Loucy (cell line): ENCODE results near the gene MT1A.

ENCODE experiments used
- H2AFZ ChIP-seq: fragments of 200-600 bp; sonication (generic); 2 replicates; pipeline ENCODE4 v1.6.0; 2016; ENCODE audit warnings: antibody characterized with exemption, mild to moderate bottlenecking, low read length, moderate library complexity
- H3F3A ChIP-seq: fragments of 200-600 bp; 2 replicates; pipeline ENCODE4 v1.6.0; 2016; ENCODE audit warnings: antibody characterized with exemption, low read depth, mild to moderate bottlenecking
- H3K27me3 ChIP-seq: fragments of 200-600 bp; sonication (generic); 2 replicates; pipeline ENCODE4 v1.6.1; 2014; ENCODE audit warnings: low read length, mild to moderate bottlenecking; ENCODE audit not compliant: insufficient read depth, poor library complexity, severe bottlenecking
- H3K36me3 ChIP-seq: fragments of 200-600 bp; sonication (generic); 2 replicates; pipeline ENCODE4 v1.6.1; 2016; ENCODE audit warnings: low read length; ENCODE audit not compliant: insufficient read depth
- H3K4me1 ChIP-seq: fragments of 200-600 bp; sonication (generic); 2 replicates; pipeline ENCODE4 v1.5.1; 2014; ENCODE audit warnings: low read length, mild to moderate bottlenecking; ENCODE audit not compliant: insufficient read depth, poor library complexity, severe bottlenecking
- H3K4me2 ChIP-seq: fragments of 200-600 bp; sonication (generic); 2 replicates; pipeline ENCODE4 v1.6.0; 2014; ENCODE audit warnings: antibody characterized with exemption, low read length, low read depth, mild to moderate bottlenecking; ENCODE audit not compliant: poor library complexity, severe bottlenecking
- H3K4me3 ChIP-seq: fragments of 200-600 bp; sonication (generic); 2 replicates; pipeline ENCODE4 v1.5.1; 2014; ENCODE audit warnings: low read length, mild to moderate bottlenecking, mixed read lengths; ENCODE audit not compliant: poor library complexity, severe bottlenecking
- H3K79me2 ChIP-seq: fragments of 200-600 bp; sonication (generic); 2 replicates; pipeline ENCODE4 v1.6.1; 2014; ENCODE audit warnings: low read length; ENCODE audit not compliant: insufficient read depth
- H3K9ac ChIP-seq: fragments of 200-600 bp; sonication (generic); 2 replicates; pipeline ENCODE4 v1.6.0; 2014; ENCODE audit warnings: mild to moderate bottlenecking, low read depth, low read length, moderate library complexity; ENCODE audit not compliant: poor library complexity, severe bottlenecking
- H3K9me2 ChIP-seq: fragments of 200-600 bp; sonication (generic); replicated peaks from 2 replicates; pipeline ENCODE4 v1.6.1; 2016; ENCODE audit warnings: low read depth, low read length, mixed read lengths
- H3K9me3 ChIP-seq: fragments of 200-600 bp; sonication (generic); 2 replicates; pipeline ENCODE4 v1.6.1; 2014; ENCODE audit warnings: mild to moderate bottlenecking, antibody characterized with exemption, low read length, low read depth; ENCODE audit not compliant: insufficient read depth
- H4K20me1 ChIP-seq: fragments of 200-600 bp; sonication (generic); 2 replicates; pipeline ENCODE4 v1.6.0; 2014; ENCODE audit warnings: antibody characterized with exemption, low read length, mild to moderate bottlenecking; ENCODE audit not compliant: insufficient read depth, poor library complexity, severe bottlenecking
- EZH2phosphoT487 ChIP-seq: fragments of 200-600 bp; IDR thresholded peaks from 2 replicates; pipeline ENCODE4 v1.6.1; 2018; ENCODE audit warnings: antibody characterized with exemption, mild to moderate bottlenecking, moderate library complexity, borderline replicate concordance
- TF ChIP-seq, protein P1 (sequence below): fragments of 200-600 bp; sonication (generic); conservative IDR thresholded peaks from 2 replicates; pipeline ENCODE4 v1.5.1; 2014; ENCODE audit warnings: mild to moderate bottlenecking, antibody characterized with exemption, low read length

MT1A gene

DNA sequence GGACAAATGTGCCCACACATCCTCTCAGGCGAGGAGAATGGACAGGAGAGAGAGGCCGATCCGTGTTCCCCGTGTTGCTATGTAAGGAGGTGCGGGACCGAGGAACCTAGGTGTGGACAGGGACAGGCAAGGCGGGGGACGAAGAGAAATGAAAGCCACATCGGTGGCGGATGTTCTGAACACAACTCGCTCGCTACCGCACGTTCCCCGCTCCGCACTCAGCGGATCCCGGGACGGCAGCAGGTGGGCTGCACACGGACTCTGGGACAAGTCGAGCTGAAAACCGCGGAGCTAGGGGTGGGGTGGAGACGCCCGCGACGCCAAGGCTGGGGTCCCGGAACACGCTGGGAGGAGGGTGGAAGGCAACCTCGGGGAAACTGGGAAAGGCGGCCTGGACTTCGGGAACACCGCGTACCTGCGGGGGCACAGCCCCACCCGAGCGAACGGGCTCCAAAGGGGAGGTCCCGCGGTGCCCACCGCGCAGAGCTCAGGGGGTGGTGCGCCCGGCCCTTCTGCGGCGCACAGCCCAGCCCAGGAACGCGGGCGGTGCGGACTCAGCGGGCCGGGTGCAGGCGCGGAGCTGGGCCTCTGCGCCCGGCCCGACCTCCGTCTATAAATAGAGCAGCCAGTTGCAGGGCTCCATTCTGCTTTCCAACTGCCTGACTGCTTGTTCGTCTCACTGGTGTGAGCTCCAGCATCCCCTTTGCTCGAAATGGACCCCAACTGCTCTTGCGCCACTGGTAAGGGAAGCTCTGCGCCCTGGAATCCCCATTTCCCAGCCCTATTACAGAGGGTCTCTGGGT, 13.1 kb upstream of the MT1A start, which contains the start of gene MT1E:
TSS of gene MT1E (plus strand) at position 642 of the 803 bp plus-strand sequence. CDS start at position 713, 71 bp downstream.
- Histone ChIP-seq H3K79me2 (no peaks in the 10 kb centered on the region), H3K36me3 (no peaks in the 10 kb centered on the region), H3K9ac (no peak within 1 kb of the TSS), H3K4me3 (no peak within 1 kb of the TSS), H3K9me2 (no peaks in the 10 kb centered on the region), H3K4me1 (no peaks in the 10 kb centered on the region), H3K4me2 (no peak within 1 kb of the TSS), H3K27me3 (no peaks in the 10 kb centered on the region), H3K9me3 (no peaks in the 10 kb centered on the region), H3F3A (no peaks in the 10 kb centered on the region), H4K20me1 (no peaks in the 10 kb centered on the region), H2AFZ (no peak within 1 kb of the TSS)
- no peak for TF ChIP-seq EZH2phosphoT487
- TF ChIP-seq, protein P1, sequence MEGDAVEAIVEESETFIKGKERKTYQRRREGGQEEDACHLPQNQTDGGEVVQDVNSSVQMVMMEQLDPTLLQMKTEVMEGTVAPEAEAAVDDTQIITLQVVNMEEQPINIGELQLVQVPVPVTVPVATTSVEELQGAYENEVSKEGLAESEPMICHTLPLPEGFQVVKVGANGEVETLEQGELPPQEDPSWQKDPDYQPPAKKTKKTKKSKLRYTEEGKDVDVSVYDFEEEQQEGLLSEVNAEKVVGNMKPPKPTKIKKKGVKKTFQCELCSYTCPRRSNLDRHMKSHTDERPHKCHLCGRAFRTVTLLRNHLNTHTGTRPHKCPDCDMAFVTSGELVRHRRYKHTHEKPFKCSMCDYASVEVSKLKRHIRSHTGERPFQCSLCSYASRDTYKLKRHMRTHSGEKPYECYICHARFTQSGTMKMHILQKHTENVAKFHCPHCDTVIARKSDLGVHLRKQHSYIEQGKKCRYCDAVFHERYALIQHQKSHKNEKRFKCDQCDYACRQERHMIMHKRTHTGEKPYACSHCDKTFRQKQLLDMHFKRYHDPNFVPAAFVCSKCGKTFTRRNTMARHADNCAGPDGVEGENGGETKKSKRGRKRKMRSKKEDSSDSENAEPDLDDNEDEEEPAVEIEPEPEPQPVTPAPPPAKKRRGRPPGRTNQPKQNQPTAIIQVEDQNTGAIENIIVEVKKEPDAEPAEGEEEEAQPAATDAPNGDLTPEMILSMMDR = no peak

DNA sequence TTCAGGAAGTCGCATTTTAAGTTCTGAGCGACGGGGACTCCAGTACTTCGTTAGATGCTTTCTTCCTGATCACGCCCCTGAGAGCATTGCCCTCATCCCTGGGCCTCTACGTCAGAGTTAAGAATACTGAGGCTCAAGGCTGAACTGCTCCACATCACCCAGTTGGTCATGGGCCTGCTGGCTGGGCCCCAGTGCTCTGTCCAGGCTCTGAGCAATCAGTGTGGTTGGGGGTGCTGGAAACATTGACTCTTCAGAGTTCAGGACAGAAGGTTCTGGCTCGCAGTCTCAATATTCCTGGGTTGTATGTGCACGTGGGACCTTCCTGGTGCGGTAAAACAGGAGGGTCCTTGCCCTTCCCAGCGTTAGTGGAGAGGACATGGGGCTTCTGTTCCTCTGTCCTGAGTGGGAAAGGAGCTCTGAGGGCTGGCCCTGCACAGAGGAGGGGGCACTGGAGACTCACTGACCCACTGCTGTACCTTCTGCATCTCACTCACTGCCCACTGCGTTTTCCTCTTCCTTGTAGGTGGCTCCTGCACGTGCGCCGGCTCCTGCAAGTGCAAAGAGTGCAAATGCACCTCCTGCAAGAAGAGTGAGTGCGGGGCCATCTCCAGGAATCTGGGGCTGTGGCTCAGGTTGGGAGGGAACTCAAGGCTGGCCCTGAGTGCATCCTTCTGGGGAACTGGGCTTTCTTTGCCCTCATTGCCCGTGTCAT, 12.4 kb upstream of the MT1A start:
- H3K4me2 ChIP-seq = no peak overlapping the region
- H2AFZ ChIP-seq = no peak overlapping the region
- H3K9me2 ChIP-seq = no peaks in the 10 kb centered on the region
- H3K79me2 ChIP-seq = no peaks in the 10 kb centered on the region
- H3K9me3 ChIP-seq = no peaks in the 10 kb centered on the region
- TF ChIP-seq, protein P1 = no peak
- no peak for TF ChIP-seq EZH2phosphoT487
- no peaks in the 10 kb centered on the region for H4K20me1 ChIP-seq
- H3F3A ChIP-seq = no peaks in the 10 kb centered on the region
- H3K4me3 ChIP-seq = no peak overlapping the region
- H3K27me3 ChIP-seq = no peaks in the 10 kb centered on the region
- H3K4me1 ChIP-seq = no peaks in the 10 kb centered on the region
- H3K36me3 ChIP-seq = no peaks in the 10 kb centered on the region
- no peak overlapping the region for H3K9ac ChIP-seq

DNA sequence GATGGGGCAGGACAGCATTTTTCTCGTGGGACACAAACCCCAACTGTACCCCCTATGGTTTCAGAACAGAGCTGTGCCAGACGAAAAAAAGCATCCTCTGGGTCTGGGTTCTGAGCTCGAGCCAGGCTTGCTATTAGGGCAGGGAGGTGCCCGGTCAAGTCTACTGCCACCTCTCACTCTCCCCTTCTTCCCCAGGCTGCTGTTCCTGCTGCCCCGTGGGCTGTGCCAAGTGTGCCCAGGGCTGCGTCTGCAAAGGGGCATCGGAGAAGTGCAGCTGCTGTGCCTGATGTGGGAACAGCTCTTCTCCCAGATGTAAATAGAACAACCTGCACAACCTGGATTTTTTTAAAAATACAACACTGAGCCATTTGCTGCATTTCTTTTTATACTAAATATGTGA, 11.8 kb upstream of the MT1A start:
- H3K4me1 ChIP-seq = no peaks in the 10 kb centered on the region
- H3K4me3 ChIP-seq = no peak overlapping the region
- TF ChIP-seq, protein P1 = no peak
- TF ChIP-seq EZH2phosphoT487 = no peak
- no peaks in the 10 kb centered on the region for H4K20me1 ChIP-seq
- no peaks in the 10 kb centered on the region for H3K79me2 ChIP-seq
- no peaks in the 10 kb centered on the region for H3K36me3 ChIP-seq
- no peaks in the 10 kb centered on the region for H3K9me2 ChIP-seq
- no peak overlapping the region for H3K4me2 ChIP-seq
- H3F3A ChIP-seq = no peaks in the 10 kb centered on the region
- no peak overlapping the region for H2AFZ ChIP-seq
- no peak overlapping the region for H3K9ac ChIP-seq
- no peaks in the 10 kb centered on the region for H3K27me3 ChIP-seq
- no peaks in the 10 kb centered on the region for H3K9me3 ChIP-seq
